Neuron (in vitro differentiated cells): ENCODE measurements around the gene PAX5.

Experiments used
- H2AFZ ChIP-seq: one replicate; pipeline ENCODE4 v1.6.1; 2013; ENCODE audit warnings: low read depth, mild to moderate bottlenecking, inconsistent platforms, low read length, moderate library complexity
- H3K27me3 ChIP-seq: one replicate; pipeline ENCODE4 v1.6.1; 2013; ENCODE audit warnings: low read length; ENCODE audit not compliant: insufficient read depth
- H3K36me3 ChIP-seq: one replicate; pipeline ENCODE4 v1.6.1; 2013; ENCODE audit warnings: low read length; ENCODE audit not compliant: insufficient read depth
- H3K4me1 ChIP-seq: one replicate; pipeline ENCODE4 v1.6.1; 2013; ENCODE audit warnings: low read length; ENCODE audit not compliant: insufficient read depth
- H3K4me3 ChIP-seq: 2 replicates; pipeline ENCODE4 v1.5.1; 2013; ENCODE audit warnings: mild to moderate bottlenecking, low read length, moderate library complexity
- H3K9me3 ChIP-seq: one replicate; pipeline ENCODE4 v1.6.1; 2013; ENCODE audit warnings: low read length

The PAX5 gene

GRCh38 chr9:36855448-36856315, 178.4 kb downstream of the PAX5 start:
- Histone ChIP-seq H3K4me1 (no peaks in the 10 kb centered on the region), H3K9me3 (no peaks in the 10 kb centered on the region), H2AFZ (no peak overlapping the region), H3K4me3 (no peak overlapping the region), H3K36me3 (no peaks in the 10 kb centered on the region), H3K27me3 (no peaks in the 10 kb centered on the region)

DNA sequence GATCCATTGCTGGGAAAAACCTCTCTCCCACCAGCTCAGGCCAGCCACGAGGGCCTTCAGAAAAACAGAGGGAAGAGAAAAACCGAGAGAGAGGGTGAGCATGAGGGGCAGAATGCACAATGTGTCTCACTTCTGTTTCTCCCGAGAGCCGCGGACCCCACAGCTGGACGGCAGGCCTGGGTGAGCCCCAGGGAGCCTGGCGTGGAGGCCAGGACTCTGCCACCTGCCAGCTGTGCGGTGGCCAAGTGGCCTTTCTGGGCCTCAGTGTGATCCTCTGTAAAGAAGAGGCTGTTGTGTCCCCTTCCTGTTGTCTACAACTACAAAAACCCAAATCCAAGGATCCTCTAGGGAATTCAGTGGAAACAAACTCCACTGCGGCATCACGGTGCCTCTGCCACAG, 179.3 kb downstream of the PAX5 start:
- H3K27me3 ChIP-seq = no peaks in the 10 kb centered on the region
- H3K36me3 ChIP-seq = no peaks in the 10 kb centered on the region
- H3K9me3 ChIP-seq = no peaks in the 10 kb centered on the region
- no peaks in the 10 kb centered on the region for H3K4me1 ChIP-seq
- no peak overlapping the region for H2AFZ ChIP-seq
- no peak overlapping the region for H3K4me3 ChIP-seq

DNA sequence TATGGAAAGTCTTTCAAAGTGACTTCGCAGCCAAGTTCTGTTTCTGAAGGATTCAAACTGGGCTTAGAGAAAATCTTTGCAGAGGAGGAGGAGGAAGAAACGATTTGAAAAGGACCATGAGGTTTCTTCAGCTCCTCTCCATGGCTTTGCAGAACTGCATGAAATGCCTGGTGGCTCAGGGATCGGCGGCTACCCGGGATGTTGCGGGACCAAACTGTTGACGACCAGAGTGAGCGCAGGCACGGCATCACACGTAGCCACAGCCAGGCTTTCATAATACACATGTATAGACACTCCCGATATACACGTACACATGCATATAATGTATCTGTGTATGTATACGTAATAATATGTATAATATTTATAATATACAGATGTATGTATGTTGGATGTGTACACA, 180.0 kb downstream of the PAX5 start:
- Histone ChIP-seq H3K4me1 (no peaks in the 10 kb centered on the region), H3K27me3 (no peaks in the 10 kb centered on the region), H3K36me3 (no peaks in the 10 kb centered on the region), H3K4me3 (no peak overlapping the region), H3K9me3 (no peaks in the 10 kb centered on the region), H2AFZ (no peak overlapping the region)

DNA sequence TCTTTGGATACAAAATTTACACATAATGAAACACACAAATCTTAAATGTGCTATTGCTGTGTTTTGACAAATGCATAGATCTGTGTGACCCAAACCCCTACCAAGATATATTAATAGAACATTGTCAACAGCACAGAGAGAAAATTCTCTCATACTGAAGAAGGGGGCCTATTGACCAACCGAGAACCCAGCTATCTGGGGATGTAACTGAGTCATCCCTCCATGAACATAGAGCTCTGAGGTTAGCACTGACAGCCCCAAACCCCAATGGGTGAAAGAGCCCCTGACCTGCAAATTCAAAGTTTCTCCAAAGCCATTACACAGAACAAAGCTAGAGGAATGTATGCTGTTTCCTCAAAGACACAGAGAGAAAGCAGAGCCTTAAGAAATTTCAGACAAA, 180.8 kb downstream of the PAX5 start:
- Histone ChIP-seq H3K36me3 (no peaks in the 10 kb centered on the region), H3K9me3 (no peaks in the 10 kb centered on the region), H2AFZ (no peak overlapping the region), H3K4me1 (peaks cover 3% of the 10 kb centered on the region), H3K4me3 (no peak overlapping the region), H3K27me3 (no peaks in the 10 kb centered on the region)

GRCh38 chr9:36849943-36850342, 184.1 kb downstream of the PAX5 start:
- Histone ChIP-seq H3K4me3 (no peak overlapping the region), H3K4me1 (peaks cover 6% of the 10 kb centered on the region), H3K27me3 (no peaks in the 10 kb centered on the region), H3K9me3 (no peaks in the 10 kb centered on the region), H3K36me3 (no peaks in the 10 kb centered on the region), H2AFZ (no peak overlapping the region)

DNA sequence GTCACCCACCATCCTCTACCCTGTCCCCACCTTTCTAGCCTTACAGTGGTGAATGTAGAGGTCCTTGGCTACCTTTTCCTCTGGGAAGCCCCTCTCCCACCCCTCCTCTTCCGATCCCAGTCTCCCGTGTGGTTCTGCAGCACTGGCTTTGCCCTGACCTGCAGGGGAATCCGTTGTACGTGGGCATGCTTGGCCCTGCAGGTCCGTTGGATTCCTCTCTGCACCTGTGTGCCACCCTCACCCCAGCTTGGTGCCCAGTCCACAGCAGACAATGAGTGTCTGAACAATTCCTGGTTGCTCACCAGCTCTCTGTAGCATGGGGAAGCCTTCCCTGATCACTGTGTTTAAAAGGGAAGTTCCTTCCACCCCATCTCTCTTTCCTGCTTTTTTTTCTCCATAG, 185.1 kb downstream of the PAX5 start:
- H2AFZ ChIP-seq = no peak overlapping the region
- peaks cover 6% of the 10 kb centered on the region for H3K4me1 ChIP-seq
- no peak overlapping the region for H3K4me3 ChIP-seq
- H3K9me3 ChIP-seq = no peaks in the 10 kb centered on the region
- no peaks in the 10 kb centered on the region for H3K27me3 ChIP-seq
- no peaks in the 10 kb centered on the region for H3K36me3 ChIP-seq

DNA sequence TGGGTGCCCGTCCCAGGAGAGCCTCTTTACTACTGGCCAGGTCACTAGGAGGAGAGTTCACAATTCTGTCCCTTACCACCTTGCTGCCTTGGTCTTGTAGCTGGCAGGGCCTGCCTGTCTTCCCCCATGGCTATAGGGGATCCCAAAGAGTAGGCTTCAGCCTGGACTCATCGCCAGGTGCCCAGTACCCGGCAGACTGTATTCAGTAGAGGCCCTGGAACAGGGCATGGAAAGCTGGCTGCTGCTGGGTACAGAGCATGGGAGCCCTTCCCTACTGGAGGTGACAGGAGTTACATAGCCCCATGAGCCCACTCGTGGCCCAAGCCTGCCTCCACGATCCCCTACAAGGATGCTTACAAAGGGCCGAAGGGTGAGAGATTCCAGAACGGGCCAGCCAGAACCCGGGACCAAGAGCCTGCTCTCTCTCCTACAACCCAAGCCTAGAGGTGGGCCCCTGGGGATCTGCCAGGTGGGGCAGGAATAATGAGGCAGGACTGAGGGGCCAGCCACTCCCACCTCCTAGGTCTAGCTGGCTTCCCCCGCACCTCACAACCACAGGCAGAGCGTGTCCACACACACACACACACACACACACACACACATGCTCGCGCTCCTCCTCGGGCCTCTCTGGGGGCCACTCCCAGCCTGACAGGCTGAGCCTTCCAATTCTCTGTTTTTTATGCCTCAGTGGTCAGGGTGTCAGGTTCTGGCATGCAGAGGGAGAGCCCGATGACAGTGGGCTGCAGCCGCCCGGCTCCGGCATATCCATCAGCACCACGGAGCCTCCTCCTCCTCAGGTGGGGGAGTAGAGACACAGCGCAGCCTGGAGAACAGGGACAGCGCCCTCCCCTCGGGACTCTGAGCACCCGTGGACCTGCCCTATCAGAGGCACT, 186.0 kb downstream of the PAX5 start:
- Histone ChIP-seq H3K36me3 (no peaks in the 10 kb centered on the region), H2AFZ (no peak overlapping the region), H3K9me3 (no peaks in the 10 kb centered on the region), H3K4me1 (peaks cover 6% of the 10 kb centered on the region), H3K4me3 (no peak overlapping the region), H3K27me3 (no peaks in the 10 kb centered on the region)

GRCh38 chr9:36846621-36847020, 187.4 kb downstream of the PAX5 start:
- Histone ChIP-seq H3K4me3 (no peak overlapping the region), H3K27me3 (no peaks in the 10 kb centered on the region), H3K4me1 (peaks cover 6% of the 10 kb centered on the region), H3K9me3 (no peaks in the 10 kb centered on the region), H2AFZ (no peak overlapping the region), H3K36me3 (no peaks in the 10 kb centered on the region)

GRCh38 chr9:36845844-36846243, 188.2 kb downstream of the PAX5 start:
- Histone ChIP-seq H3K36me3 (no peaks in the 10 kb centered on the region), H3K4me3 (no peak overlapping the region), H3K4me1 (peaks cover 6% of the 10 kb centered on the region), H3K9me3 (no peaks in the 10 kb centered on the region), H2AFZ (no peak overlapping the region), H3K27me3 (no peaks in the 10 kb centered on the region)

DNA sequence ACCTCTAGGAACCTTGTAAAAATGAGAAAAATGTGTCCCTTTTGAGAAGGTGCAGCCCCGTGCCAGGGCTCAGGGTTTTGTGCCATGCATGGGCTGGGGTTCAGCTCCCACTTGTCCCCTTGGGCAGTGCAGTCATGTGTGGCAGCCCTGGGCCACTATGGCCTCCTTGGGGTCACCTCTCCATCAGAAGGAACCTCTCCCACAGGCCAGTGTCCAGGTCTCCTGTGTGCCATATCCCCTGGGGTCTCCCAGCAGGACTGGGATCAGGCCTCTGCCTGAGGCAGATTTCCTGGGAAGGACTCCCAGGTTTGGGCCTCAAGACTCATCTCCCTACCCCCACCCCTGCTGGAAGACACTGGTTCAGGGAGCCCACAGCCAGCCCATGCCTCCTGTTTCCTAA, 189.1 kb downstream of the PAX5 start:
- Histone ChIP-seq H3K27me3 (no peaks in the 10 kb centered on the region), H3K4me3 (no peak overlapping the region), H3K4me1 (peaks cover 6% of the 10 kb centered on the region), H3K9me3 (no peaks in the 10 kb centered on the region), H2AFZ (no peak overlapping the region), H3K36me3 (no peaks in the 10 kb centered on the region)

DNA sequence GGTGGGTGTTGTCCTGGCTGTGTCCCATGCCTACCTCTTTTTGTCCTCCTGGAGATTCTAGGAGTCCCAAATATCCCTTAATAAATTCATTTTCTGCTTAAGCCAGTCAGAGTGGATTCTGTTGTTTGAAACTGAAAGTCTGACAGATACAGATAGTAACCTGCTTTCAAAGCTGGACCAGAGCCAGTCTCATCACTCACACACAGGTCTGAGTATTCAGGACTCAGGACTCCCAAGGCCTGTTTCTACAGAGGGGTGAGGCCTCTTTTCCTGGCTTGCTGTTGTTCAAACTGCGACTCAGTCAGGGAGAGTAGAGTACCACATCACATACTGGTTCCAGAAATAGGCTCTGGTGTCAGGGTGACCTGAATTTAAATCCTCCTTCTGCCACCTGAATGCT, 190.1 kb downstream of the PAX5 start:
- no peaks in the 10 kb centered on the region for H3K27me3 ChIP-seq
- H3K4me1 ChIP-seq = peaks cover 6% of the 10 kb centered on the region
- H3K36me3 ChIP-seq = no peaks in the 10 kb centered on the region
- no peaks in the 10 kb centered on the region for H3K9me3 ChIP-seq
- no peak overlapping the region for H3K4me3 ChIP-seq
- no peak overlapping the region for H2AFZ ChIP-seq

- H3K9me3 ChIP-seq = no peaks in the 10 kb centered on the region
- H3K27me3 ChIP-seq = no peaks in the 10 kb centered on the region
- H3K4me3 ChIP-seq = no peak overlapping the region
- H3K36me3 ChIP-seq = no peaks in the 10 kb centered on the region
- no peak overlapping the region for H2AFZ ChIP-seq
- no peaks in the 10 kb centered on the region for H3K4me1 ChIP-seq
These were observed 191.2 kb downstream of the PAX5 start for GRCh38 chr9:36842560-36843530.
